ENCODE results near the gene KCNC3.

The KCNC3 gene

DNA sequence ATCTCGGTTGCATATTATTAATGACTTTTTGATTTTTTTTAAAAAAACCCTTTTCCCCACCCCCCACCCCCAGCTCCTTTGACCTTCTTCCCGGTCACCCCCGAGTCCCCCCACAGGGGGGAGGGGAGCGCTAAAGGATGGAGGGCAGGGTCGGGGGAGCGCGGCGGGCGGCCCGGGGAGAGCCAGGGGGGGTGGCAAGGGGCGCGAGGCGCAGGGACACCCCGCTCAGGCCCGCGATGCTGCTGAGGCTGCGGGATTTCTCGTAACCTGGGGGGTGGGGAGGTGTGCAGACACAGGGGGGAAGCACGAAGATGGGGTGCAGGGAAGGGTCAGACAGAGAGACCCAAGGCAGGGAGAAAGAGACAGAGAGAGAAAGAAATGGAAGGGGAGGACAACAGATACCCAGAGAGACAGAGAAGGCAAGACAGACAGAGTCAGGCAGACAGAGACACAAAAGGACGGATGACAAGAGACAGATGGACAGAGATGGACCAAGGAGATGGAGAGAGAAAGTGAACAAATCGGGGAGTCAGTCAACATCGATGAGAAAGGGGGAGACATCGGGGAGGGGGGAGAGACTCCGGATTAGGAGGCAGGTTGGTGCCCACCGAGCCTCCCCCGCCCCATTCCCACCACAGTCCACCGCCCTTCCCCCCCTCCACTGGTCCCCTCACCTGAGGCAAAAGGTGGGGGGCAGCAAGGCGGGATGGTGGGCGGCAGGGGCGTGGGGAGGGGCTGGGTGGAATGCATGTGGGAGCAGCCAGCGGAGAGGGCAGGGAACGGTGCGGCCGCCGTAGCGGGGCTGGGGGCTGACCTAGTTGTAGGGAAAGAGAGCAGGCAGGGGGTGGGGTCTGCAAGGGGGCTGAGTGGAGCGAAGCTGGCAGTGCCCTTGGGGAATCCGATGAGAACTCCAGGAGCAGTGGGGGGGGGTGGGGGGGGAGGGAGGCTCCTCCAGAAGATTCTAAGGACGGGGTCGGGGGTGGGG, 14.2 kb downstream of the KCNC3 start:
- Histone ChIP-seq H3K4me1 (ENCODE audit: insufficient read depth, low read length) (peaks cover 5% of the 10 kb centered on the region; the same call in 1 of the 2 replicates), H3K9me3 (ENCODE audit: control insufficient read depth, insufficient read depth, low read length) (no peaks in the 10 kb centered on the region), H3K36me3 (ENCODE audit: insufficient read depth, low read length) (no peaks in the 10 kb centered on the region), H3K9ac (ENCODE audit: low read depth, low read length) (peak overlapping the region; percentile 55)

DNA sequence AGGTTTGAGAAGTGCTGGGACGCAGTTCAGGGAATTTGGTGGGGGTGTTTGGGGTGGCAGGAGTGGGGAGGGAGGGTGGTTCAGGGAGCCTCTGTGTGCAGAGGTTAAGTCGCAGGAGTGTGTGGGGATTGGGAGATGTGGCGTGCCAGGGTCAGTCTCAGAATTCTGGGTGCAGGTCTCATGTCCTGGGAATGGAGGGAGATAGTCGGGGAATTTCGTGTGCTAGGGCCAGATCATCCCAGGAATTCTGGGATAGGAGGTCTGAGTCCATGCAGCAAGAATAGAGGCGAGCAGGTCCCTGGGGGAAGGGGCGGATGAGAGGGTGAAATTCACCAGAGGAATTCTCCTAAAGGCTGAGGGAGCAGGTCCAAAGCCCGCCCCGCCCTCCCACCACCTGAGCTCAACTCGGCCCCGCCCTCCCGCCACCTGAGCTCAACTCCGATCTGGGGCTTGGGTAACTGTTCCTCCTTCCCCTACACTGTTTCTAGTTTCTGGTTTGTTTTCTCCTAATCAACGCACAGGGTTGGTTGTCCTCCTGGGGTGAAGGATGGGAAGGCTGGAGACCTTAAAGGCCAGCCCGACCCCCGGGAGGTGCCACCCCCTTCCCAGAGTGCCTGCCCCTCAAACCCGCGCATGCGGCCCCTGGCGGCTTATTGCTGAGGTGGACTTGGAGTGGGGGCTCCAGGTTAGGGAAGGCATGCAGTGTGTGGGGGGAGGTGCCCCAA, 15.2 kb downstream of the KCNC3 start:
- peaks cover 5% of the 10 kb centered on the region; the same call in 1 of the 2 replicates for H3K4me1 ChIP-seq (ENCODE audit: insufficient read depth, low read length)
- H3K9ac ChIP-seq (ENCODE audit: low read depth, low read length), result peak overlapping the region; percentile 90
- H3K9me3 ChIP-seq (ENCODE audit: control insufficient read depth, insufficient read depth, low read length), result no peaks in the 10 kb centered on the region
- no peaks in the 10 kb centered on the region for H3K36me3 ChIP-seq (ENCODE audit: insufficient read depth, low read length)

DNA sequence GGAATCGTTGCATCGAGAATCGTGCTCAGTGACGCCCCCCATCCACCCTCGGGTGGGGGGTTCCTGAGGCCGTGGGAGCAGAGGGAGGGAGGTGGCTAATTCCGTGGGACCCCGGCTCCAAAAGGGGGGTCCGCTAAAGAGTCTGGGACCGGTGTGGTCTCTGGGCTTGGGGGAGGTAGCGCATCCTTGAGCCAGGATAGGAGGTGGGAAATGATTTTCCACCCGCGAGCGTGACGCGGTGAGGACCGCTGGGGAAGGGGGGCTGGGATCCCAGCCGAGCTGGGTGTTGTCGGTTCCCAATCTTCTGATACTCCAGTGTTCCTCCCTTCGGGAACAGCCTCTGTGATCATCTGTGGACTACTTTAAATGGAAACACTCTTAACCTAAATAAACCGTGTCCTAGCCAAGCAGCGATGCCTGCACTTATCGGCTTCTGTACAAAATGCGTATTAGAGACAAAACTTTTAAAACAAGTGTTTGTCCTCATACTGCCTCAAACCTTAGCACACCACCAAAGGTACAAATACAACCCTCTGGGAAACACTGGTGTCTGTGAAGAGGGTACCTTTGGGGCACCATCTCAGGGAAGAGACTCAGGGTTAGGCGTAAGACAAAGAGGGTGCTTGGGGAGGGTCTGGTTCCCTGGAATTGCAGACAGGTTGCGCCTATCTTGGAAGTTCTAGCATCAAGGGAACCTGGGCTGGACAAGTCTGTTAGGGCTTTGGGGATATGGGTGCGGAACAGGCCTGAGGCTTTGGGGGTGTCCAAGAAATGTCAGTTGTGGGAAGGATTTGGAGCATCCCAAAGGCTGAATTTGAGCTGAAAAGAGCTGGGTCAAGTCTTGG, 16.0 kb downstream of the KCNC3 start:
- Histone ChIP-seq H3K9ac (ENCODE audit: low read depth, low read length) (peak overlapping the region; percentile 90), H3K9me3 (ENCODE audit: control insufficient read depth, insufficient read depth, low read length) (peaks cover 3% of the 10 kb centered on the region; the same call in 1 of the 2 replicates), H3K36me3 (ENCODE audit: insufficient read depth, low read length) (no peaks in the 10 kb centered on the region), H3K4me1 (ENCODE audit: insufficient read depth, low read length) (peaks cover 5% of the 10 kb centered on the region; the same call in 1 of the 2 replicates)

DNA sequence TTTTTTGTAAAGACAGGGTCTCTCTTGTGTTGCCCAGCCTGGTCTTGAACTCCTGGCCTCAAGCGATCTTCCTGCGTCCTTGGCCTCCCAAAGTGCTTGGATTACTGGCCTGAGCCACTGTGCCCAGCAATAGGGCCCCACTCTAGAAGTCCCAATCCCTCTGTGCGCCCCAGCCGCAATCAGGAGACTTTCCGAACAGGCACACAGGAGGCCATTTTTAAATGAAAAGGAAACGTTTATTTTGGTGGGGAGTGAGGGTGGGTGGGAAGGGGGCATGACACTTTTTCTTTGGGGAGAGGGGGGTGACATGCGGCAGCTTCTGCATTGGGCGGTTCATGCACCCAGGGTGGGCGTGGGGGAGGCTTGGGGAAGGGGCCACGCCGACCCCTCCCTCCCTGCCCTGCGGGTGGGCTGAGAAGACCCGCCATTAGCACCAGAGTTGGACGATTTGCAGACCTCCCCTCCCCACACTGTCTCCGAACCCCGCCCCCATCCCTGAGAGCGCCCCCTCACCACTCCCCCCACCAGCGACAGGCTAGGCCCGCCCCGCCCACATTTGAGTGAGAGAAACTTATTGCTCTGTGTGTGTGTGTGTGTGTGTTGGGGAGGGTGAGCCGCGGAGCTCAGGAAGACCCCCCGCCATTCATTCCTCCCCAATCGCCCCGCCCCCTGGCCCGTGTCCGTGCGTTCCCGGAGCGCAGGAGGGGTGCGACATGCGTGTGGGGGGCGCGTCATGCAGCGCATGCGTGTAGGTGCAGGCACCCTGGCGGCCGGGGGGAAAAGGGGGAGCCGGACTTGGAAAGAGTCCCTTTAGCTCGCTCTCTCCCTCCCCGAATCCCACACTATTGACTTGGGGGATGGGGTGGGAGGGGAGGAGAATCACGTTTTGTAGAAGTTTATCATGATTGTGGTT, 17.2 kb downstream of the KCNC3 start:
- peak overlapping the region; percentile 90 for H3K9ac ChIP-seq (ENCODE audit: low read depth, low read length)
- H3K4me1 ChIP-seq (ENCODE audit: insufficient read depth, low read length), result peaks cover 5% of the 10 kb centered on the region; the same call in 1 of the 2 replicates
- H3K9me3 ChIP-seq (ENCODE audit: control insufficient read depth, insufficient read depth, low read length), result peaks cover 3% of the 10 kb centered on the region; the same call in 1 of the 2 replicates
- 0 out of 2 replicates have a peak, but pooled peaks cover 5% of the 10 kb centered on the region for H3K36me3 ChIP-seq (ENCODE audit: insufficient read depth, low read length)

DNA sequence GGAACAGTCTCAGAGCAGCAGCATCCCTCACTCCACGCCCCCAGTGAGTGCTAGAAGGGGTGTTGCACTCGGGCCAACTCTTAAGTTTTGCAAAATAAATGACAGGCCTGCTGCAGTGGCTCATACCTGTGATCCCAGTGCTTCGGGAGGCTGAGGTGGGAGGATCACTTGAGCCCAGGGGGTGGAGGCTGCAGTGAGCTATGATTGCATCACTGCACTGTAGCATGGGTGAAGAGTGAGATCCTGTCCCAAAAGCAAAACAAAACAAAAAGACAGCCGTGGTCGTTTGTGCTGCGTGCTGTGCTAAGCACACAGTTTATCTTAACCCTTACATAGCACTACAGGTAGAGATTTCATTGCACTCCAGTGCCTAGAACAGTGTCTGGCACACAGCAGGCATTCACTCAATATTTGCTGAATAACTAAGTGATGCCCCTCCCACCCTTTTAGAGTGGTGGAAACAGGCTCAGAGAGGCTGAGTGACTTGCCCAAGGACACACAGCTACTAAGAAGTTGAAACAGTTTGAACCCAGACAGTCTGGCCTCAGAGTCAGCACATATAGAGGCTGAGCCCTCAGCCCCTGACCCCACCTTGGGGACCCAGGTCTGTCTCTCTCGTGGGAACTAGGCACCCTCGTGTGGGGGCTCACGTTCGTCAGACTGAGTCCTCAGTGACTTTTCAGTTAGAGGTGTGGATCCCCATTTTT, 18.3 kb downstream of the KCNC3 start:
- H3K4me1 ChIP-seq (ENCODE audit: insufficient read depth, low read length), result no peaks in the 10 kb centered on the region; the same call in 1 of the 2 replicates
- H3K9ac ChIP-seq (ENCODE audit: low read depth, low read length), result no peak overlapping the region

DNA sequence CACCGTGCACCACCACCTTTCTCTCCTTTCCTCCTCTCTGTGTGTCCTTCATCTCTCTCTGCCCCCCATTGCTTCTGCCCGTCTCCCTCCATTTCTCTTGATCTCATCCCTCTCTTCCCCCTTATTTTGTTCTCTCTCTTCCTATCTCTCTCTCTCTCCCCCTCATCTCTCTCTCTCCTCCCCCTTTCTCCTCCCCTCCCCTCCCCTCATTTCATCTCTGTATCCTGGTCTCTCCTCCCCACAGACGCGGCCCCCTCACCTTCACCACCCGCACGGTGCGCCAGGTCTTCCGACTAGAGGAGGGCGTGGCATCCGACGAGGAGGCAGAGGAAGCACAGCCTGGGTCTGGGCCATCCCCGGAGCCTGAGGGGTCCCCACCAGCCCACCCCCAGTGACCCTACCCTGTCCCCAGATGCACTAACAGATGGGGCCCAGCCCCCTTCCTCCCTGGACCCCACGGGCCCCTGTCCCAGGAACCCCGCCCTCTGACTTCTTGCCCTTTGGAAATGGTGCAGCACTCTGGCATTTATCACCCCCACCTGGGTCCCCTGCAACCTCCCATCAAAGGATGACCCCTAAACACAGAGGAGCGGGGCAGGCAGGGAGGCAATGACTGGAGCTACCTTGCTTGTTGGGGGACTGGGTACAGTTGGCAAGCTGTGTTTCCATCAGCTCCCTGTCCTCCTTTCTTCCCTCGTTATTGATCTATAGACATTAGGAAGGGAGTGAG, 19.6 kb downstream of the KCNC3 start:
- H3K9ac ChIP-seq (ENCODE audit: low read depth, low read length), result no peak overlapping the region
- H3K4me1 ChIP-seq (ENCODE audit: insufficient read depth, low read length), result no peaks in the 10 kb centered on the region; the same call in 1 of the 2 replicates
- H3K9me3 ChIP-seq (ENCODE audit: control insufficient read depth, insufficient read depth, low read length), result peaks cover 3% of the 10 kb centered on the region; the same call in 1 of the 2 replicates
- 0 out of 2 replicates have a peak, but pooled peaks cover 5% of the 10 kb centered on the region for H3K36me3 ChIP-seq (ENCODE audit: insufficient read depth, low read length)

More for the DNA sequence above, 18.3 kb downstream of the KCNC3 start:
- peaks cover 3% of the 10 kb centered on the region; the same call in 1 of the 2 replicates for H3K9me3 ChIP-seq (ENCODE audit: control insufficient read depth, insufficient read depth, low read length)
- H3K36me3 ChIP-seq (ENCODE audit: insufficient read depth, low read length), result 0 out of 2 replicates have a peak, but pooled peaks cover 5% of the 10 kb centered on the region

DNA sequence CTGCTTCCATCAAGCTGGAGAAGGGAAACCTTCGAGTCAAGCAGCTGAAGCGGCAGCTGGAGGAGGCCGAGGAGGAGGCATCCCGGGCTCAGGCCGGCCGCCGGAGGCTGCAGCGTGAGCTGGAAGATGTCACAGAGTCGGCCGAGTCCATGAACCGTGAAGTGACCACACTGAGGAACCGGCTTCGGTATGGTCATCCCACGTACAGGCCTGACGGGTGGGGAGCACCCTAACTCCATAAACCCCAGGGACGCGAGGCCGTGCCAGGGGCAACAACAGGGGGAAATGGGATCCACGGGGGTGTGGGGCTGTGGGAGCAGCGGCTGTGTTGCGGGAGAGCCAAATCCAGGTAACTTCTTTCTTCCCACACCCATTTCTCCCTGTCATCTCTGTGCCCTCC, 20.2 kb downstream of the KCNC3 start:
- Histone ChIP-seq H3K4me1 (ENCODE audit: insufficient read depth, low read length) (no peaks in the 10 kb centered on the region; the same call in 1 of the 2 replicates), H3K9ac (ENCODE audit: low read depth, low read length) (no peak overlapping the region), H3K9me3 (ENCODE audit: control insufficient read depth, insufficient read depth, low read length) (peaks cover 3% of the 10 kb centered on the region; the same call in 1 of the 2 replicates), H3K36me3 (ENCODE audit: insufficient read depth, low read length) (0 out of 2 replicates have a peak, but pooled peaks cover 5% of the 10 kb centered on the region)

DNA sequence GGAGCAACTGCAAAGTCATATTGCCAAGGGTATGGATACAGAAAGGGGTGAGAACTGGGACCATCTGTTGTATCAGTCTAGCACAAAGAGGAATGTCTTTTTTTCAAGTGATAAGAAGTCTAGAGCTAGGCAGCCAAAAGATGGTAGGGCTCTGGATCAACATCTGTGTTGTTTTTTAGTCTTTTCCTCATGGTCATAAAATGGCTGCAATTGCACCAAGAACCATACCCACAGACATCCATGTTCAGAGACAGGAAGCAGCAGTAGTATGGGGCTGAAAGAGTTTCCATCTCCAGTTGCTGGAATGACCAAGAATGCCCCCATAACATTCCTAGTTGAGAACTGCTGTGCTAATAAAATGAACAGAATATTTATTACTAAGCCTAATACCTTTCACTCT, 25.6 kb downstream of the KCNC3 start:
- Histone ChIP-seq H3K9ac (ENCODE audit: low read depth, low read length) (no peak overlapping the region), H3K9me3 (ENCODE audit: control insufficient read depth, insufficient read depth, low read length) (peaks cover 3% of the 10 kb centered on the region; the same call in 1 of the 2 replicates), H3K4me1 (ENCODE audit: insufficient read depth, low read length) (peaks cover 9% of the 10 kb centered on the region), H3K36me3 (ENCODE audit: insufficient read depth, low read length) (peaks cover 9% of the 10 kb centered on the region; the same call in 1 of the 2 replicates)

DNA sequence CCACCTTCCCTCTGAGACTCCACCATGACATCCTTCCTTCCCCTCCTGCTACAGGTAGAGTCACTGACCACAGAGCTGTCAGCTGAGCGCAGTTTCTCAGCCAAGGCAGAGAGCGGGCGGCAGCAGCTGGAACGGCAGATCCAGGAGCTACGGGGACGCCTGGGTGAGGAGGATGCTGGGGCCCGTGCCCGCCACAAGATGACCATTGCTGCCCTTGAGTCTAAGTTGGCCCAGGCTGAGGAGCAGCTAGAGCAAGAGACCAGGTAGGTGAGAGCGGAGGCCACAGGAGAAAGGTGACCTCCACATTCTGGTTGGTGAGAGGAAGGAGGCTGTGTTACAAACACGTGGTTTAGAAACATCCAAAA, 27.6 kb downstream of the KCNC3 start:
- H3K4me1 ChIP-seq (ENCODE audit: insufficient read depth, low read length), result peaks cover 9% of the 10 kb centered on the region
- H3K36me3 ChIP-seq (ENCODE audit: insufficient read depth, low read length), result peaks cover 4% of the 10 kb centered on the region; the same call in 1 of the 2 replicates
- H3K9me3 ChIP-seq (ENCODE audit: control insufficient read depth, insufficient read depth, low read length), result no peaks in the 10 kb centered on the region
- no peak overlapping the region for H3K9ac ChIP-seq (ENCODE audit: low read depth, low read length)

DNA sequence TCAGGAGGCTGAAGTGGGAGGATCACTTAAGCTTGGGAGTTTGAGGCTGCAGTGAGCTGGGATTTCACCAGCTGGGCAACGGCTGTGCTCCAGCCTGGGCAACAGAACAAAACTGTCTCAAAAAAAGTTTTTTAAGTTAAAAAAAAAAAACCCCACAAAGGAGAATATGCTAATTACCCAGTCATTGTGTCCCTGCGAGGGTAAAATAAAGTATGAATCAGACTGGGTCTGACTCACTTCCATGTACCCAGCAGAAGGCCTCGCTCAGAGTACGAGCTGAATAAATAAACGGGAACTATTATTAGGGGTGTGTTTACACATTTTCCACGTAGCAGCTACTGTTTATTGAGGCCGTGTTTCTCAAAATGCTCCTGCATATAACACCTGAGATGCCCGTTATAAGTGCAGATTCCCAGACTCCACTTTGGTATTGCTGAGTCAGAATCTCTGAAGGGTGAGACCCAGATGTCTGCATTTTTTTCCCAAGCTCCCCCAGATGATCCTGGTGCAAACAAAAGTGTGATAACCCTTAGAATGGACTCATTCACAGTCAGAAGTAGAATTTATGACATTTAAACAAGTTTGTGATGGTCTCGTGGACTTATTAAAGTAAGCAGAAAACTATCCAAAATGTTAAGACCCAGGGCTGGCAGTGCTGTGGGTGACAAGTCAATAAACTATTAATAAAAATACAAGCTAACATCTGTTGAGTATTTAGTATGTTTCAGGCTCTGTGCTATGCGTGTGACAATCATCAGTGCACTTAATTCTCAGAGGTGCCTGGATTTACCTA, 28.2 kb downstream of the KCNC3 start:
- peaks cover 9% of the 10 kb centered on the region for H3K4me1 ChIP-seq (ENCODE audit: insufficient read depth, low read length)
- H3K9ac ChIP-seq (ENCODE audit: low read depth, low read length), result no peak overlapping the region; the same call in 1 of the 2 replicates
- H3K36me3 ChIP-seq (ENCODE audit: insufficient read depth, low read length), result peaks cover 4% of the 10 kb centered on the region; the same call in 1 of the 2 replicates
- H3K9me3 ChIP-seq (ENCODE audit: control insufficient read depth, insufficient read depth, low read length), result no peaks in the 10 kb centered on the region

DNA sequence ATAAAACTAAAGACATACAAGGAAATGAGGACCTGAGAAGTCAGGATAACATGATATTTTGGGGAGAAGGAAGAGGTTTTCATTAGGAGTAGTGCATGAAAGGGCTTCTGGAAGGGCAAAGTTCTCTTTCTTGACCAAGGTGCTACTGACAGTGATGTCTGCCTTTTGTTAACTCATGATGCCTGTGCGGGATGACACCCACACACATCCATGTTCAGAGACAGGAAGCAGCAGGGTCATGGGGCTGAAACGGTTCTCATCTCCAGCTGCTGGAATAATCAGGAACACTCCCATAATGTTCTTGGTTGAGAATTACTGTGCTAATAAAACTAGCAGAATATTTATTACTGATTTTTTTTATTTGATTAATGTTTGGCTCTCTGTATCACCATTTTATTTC, 29.1 kb downstream of the KCNC3 start:
- Histone ChIP-seq H3K9ac (ENCODE audit: low read depth, low read length) (no peak overlapping the region), H3K36me3 (ENCODE audit: insufficient read depth, low read length) (peaks cover 4% of the 10 kb centered on the region; the same call in 1 of the 2 replicates), H3K4me1 (ENCODE audit: insufficient read depth, low read length) (peaks cover 9% of the 10 kb centered on the region)

More for the DNA sequence above, 29.1 kb downstream of the KCNC3 start:
- no peaks in the 10 kb centered on the region for H3K9me3 ChIP-seq (ENCODE audit: control insufficient read depth, insufficient read depth, low read length)
